Erythroblast (primary cell): ENCODE results near the gene SYNE3.

Experiments used
- DNase-seq, 2 experiments: peaks; one replicate each; lab custom pipeline; 2025; lab: John Stamatoyannopoulos, UW
- GATA1 ChIP-seq: IDR thresholded peaks from 2 replicates; pipeline ENCODE4 v1.6.1; 2011; ENCODE audit warnings: low read depth, mild to moderate bottlenecking, control low read depth, low read length, moderate library complexity
- POLR2A ChIP-seq: IDR thresholded peaks from 2 replicates; pipeline ENCODE4 v1.6.1; 2011; ENCODE audit warnings: mild to moderate bottlenecking, low read length

SYNE3 gene

GRCh38 chr14:95477411-95478269 is 38.8 kb downstream of the SYNE3 start:
- no peak for TF ChIP-seq POLR2A
- no peak for TF ChIP-seq GATA1
- DNase-seq: no peak

DNA sequence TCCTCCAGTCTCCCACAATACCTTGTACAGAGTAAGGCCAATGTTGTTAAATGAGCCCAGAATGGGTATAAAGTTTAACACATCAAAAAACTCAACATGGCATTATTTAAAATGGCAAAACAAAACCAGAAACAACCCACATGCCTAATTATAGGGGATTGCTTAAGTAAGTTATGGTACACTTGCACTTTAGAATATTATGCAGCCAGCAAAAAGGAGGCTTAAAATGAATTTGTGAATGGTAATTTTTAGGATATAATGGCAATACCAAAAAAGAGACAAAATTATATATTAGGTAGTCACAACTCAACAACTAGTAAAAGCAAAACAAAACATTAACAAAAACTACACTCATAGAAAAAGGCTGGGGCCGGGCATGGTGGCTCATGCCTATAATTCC is 39.7 kb downstream of the SYNE3 start:
- no peak for DNase-seq
- TF ChIP-seq GATA1 (no peak), POLR2A (no peak)

- DNase-seq: no peak
- no peak for TF ChIP-seq POLR2A
- no peak for TF ChIP-seq GATA1
Observed at GRCh38 chr14:95475540-95476240, 40.8 kb downstream of the SYNE3 start.

DNA sequence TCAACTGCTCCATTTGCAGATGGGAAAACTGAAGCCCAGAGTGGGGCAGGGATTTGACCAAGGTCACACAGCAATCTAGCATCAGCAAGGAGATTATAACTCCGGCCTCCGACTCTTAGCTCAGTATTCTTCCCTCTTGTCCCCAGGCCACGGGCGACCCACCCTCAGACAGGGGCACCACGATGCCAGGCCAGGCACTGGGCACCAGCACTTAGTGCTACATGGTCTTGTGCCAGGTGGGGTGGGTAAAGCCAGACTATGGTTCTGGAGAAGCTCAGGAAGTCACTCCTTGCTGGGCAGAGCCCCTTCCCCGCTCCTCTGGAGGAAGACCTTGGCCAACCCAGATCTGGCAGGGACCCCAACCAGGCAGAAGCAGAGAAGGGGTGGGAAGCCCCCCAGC is 41.5 kb downstream of the SYNE3 start:
- TF ChIP-seq GATA1 (no peak), POLR2A (no peak)
- no peak for DNase-seq

GRCh38 chr14:95474486-95474885 is 42.0 kb downstream of the SYNE3 start:
- DNase-seq: no peak
- TF ChIP-seq GATA1 (no peak), POLR2A (no peak)

DNA sequence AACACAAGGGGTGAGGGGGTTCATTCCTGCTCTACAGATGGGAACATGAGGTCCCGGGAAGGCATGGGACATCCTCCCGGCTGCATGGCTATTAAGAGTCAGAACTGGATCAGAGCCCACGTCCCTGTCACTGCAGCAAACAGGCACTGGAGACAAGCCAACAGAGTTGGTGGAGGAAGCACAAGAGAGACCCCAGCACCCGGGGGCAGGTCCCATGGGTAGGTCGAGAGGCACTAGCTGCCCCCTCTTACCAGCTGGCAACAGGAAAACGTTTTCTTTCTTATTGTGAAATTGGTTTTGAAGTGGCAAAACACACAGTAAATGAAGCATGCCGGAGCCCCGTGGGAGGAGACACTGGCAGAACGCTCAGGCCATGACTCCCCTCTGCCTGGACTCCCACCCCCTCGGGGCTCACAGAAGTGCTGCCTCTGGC is 43.6 kb downstream of the SYNE3 start:
- no peak for DNase-seq
- TF ChIP-seq GATA1 (no peak), POLR2A (no peak)

GRCh38 chr14:95471476-95471875 is 45.0 kb downstream of the SYNE3 start:
- DNase-seq: no peak
- no peak for TF ChIP-seq GATA1
- no peak for TF ChIP-seq POLR2A

DNA sequence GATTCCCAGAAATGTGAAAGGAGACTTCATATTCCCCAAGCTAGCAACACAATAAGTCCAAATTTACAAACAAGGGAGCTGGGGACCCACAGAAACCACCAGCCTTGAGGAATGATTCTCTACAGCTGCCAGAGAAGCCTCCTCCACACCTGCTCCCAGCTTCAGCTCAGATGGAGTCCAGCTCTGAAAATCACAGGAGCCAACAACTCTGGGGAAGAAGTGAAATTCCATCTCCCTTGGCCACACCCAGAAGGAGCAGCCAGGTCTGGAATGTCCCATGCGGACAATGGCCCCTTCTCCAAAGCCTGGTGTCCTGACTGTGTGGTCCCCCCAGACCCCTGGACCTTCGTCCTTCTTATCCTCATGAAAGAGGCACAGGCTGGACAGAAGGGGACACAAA is 45.4 kb downstream of the SYNE3 start:
- no peak for DNase-seq
- no peak for TF ChIP-seq GATA1
- no peak for TF ChIP-seq POLR2A

- TF ChIP-seq GATA1 (no peak), POLR2A (no peak)
- no peak for DNase-seq
Observed at GRCh38 chr14:95469134-95469481, 47.3 kb downstream of the SYNE3 start.

DNA sequence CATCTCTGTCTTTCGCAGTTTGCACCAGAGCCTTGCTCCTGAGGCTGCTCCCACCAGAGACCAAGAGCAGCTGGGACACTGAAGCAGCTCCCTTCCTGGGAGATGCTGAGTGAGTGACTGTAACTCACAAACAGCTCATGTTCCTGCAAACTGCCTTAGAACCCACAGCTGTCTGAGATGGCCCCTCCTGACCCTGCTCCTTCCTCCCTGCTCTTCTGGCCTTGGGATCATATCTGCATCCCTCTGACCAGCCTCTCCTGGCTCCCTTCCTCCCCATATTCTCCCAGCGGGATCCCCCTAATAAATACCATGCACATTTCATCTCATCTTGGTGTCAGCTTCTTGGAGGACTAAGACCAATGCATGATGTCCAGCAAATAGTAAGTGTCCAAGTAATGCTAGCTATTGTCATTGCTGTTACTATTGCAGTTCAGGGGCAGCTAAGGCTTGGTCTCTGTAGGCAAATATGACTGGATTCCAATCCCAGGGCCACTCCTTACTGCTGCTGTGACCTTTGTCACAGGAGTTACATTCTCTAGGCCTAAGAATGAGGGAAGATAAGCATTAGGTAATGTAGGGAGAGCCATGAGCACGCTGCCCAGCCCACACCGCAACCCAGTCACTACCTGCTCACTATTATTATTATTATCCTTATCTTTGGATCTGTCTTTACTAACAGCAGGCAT is 47.9 kb downstream of the SYNE3 start:
- no peak for TF ChIP-seq POLR2A
- no peak for TF ChIP-seq GATA1

GRCh38 chr14:95467657-95468056 is 48.8 kb downstream of the SYNE3 start:
- TF ChIP-seq GATA1: no peak
- no peak for TF ChIP-seq POLR2A
- no peak for DNase-seq

More for the DNA sequence above, 47.9 kb downstream of the SYNE3 start:
- DNase-seq: no peak

DNA sequence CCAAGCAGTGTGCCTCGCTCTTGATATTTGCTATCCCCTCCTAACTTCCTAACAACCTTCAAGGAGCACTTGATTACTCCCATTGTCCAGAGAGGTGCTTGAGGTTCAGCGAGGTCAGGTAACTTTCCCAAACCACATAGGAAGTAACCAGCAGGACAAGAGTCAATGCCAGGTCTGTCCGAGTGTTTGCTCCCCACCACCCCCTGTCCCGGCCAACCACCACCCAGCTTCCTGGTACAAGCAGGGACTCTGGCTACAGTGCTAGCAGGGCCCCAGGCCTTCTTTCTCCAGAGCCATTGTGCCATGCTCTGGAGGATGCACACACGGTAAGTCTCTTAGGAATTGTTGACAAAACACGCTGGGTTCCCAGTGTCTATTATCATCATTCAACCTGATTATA is 49.2 kb downstream of the SYNE3 start:
- TF ChIP-seq POLR2A: no peak
- no peak for TF ChIP-seq GATA1

More for the DNA sequence above, 49.2 kb downstream of the SYNE3 start:
- DNase-seq: no peak
